ENCODE results near the gene ALDH3B1.

DNA sequence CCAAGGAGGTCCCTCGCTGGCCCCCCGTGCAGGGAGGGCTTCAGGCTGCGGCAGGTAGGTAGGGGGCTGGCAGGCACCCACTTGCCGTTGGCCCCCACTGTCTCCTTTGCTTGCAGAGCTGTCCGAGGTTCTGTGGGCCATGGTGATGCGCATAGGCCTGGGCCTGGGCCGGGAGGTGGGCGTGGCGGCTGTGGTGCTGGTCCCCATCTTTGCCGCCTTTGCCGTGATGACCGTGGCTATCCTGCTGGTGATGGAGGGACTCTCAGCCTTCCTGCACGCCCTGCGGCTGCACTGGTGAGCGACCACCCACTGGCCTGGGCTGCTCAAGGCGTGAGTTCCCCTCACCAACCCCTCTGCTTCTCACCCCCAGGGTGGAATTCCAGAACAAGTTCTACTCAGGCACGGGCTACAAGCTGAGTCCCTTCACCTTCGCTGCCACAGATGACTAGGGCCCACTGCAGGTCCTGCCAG is 40.3 kb downstream of the ALDH3B1 start:
- TF ChIP-seq, protein P1, sequence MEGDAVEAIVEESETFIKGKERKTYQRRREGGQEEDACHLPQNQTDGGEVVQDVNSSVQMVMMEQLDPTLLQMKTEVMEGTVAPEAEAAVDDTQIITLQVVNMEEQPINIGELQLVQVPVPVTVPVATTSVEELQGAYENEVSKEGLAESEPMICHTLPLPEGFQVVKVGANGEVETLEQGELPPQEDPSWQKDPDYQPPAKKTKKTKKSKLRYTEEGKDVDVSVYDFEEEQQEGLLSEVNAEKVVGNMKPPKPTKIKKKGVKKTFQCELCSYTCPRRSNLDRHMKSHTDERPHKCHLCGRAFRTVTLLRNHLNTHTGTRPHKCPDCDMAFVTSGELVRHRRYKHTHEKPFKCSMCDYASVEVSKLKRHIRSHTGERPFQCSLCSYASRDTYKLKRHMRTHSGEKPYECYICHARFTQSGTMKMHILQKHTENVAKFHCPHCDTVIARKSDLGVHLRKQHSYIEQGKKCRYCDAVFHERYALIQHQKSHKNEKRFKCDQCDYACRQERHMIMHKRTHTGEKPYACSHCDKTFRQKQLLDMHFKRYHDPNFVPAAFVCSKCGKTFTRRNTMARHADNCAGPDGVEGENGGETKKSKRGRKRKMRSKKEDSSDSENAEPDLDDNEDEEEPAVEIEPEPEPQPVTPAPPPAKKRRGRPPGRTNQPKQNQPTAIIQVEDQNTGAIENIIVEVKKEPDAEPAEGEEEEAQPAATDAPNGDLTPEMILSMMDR (IDR thresholded peaks at IDR 0.05) = no peak
- TF ChIP-seq POLR2A (IDR thresholded peaks at IDR 0.05) = no peak
